Mesothelial cell of epicardium (in vitro differentiated cells): Measurements from ENCODE around the gene PSG7. TPM values are rescaled to one million over a fixed set of nuclear protein-coding genes. Genes with fewer than 3 reads are reported as not detected.
"Not testable (repeated sequence)": the region's sequence is repeated elsewhere in the genome, so short reads cannot be mapped to it uniquely, and the experiment has no call there.

Experiments
- DNase-seq, 2 experiments: peaks; one replicate each; pipeline ENCODE4 v3.0.0; 2021; ENCODE audit warnings: low spot score in 2 of 2; ENCODE audit not compliant: unreplicated experiment in 2 of 2
- H3K27ac Mint-ChIP-seq: 2 replicates; pipeline ENCODE4 v1.8.0; 2021; ENCODE audit warnings: mixed read lengths
- H3K27me3 Mint-ChIP-seq: 2 replicates; pipeline ENCODE4 v1.8.0; 2021; ENCODE audit warnings: low read depth, mixed read lengths
- H3K36me3 Mint-ChIP-seq: 2 replicates; pipeline ENCODE4 v1.8.0; 2021; ENCODE audit warnings: mixed read lengths
- H3K4me1 Mint-ChIP-seq: 2 replicates; pipeline ENCODE4 v1.8.0; 2021; ENCODE audit warnings: mixed read lengths
- H3K4me3 Mint-ChIP-seq: 2 replicates; pipeline ENCODE4 v1.8.0; 2021; ENCODE audit warnings: mild to moderate bottlenecking, moderate library complexity, mixed read lengths
- H3K9me3 Mint-ChIP-seq: 2 replicates; pipeline ENCODE4 v1.8.0; 2021; ENCODE audit warnings: mixed read lengths
- CTCF ChIP-seq: fragments of 200-600 bp; sonication (generic); IDR thresholded peaks from one replicate; pipeline ENCODE4 v1.5.0; 2021; ENCODE audit warnings: antibody characterized with exemption; ENCODE audit not compliant: unreplicated experiment
- total RNA-seq: library from RNA; stranded (reverse); gene quantifications from 3 replicates; pipeline ENCODE4 v1.2.1, GENCODE V29; 2021

PSG7 gene
- total RNA-seq, result not detected in 3 replicates

- H3K36me3 Mint-ChIP-seq, H3K27ac Mint-ChIP-seq, DNase-seq, H3K4me1 Mint-ChIP-seq, H3K4me3 Mint-ChIP-seq, H3K27me3 Mint-ChIP-seq: not testable (repeated sequence)
- peaks cover 67% of the 10 kb centered on the region for H3K9me3 Mint-ChIP-seq
These were observed at the start of gene PSG7 for GRCh38 chr19:42937107-42937506. Gene PSG7, minus strand, starts transcription at chr19:42937207. Its CDS starts 131 bp downstream, at chr19:42937076.

- H3K9me3 Mint-ChIP-seq, result peaks cover 60% of the 10 kb centered on the region
- H3K36me3 Mint-ChIP-seq, result no peaks in the 10 kb centered on the region
- no peak overlapping the region for H3K27ac Mint-ChIP-seq
- DNase-seq, result no peak
- no peak overlapping the region for H3K4me3 Mint-ChIP-seq
- H3K4me1 Mint-ChIP-seq, result no peaks in the 10 kb centered on the region
- no peaks in the 10 kb centered on the region for H3K27me3 Mint-ChIP-seq
- TF ChIP-seq CTCF, result no peak
These were observed 48.6 kb upstream of the PSG7 start for GRCh38 chr19:42985588-42985987.

GRCh38 chr19:42982111-42982510 lies 45.1 kb upstream of the PSG7 start:
- not testable (repeated sequence) for H3K36me3 Mint-ChIP-seq, H3K4me3 Mint-ChIP-seq, H3K4me1 Mint-ChIP-seq, H3K27ac Mint-ChIP-seq, DNase-seq, H3K27me3 Mint-ChIP-seq
- peaks cover 55% of the 10 kb centered on the region for H3K9me3 Mint-ChIP-seq

GRCh38 chr19:42971451-42971850 lies 34.4 kb upstream of the PSG7 start:
- not testable (repeated sequence) for H3K4me1 Mint-ChIP-seq, H3K4me3 Mint-ChIP-seq, H3K36me3 Mint-ChIP-seq, H3K27me3 Mint-ChIP-seq, DNase-seq, H3K27ac Mint-ChIP-seq
- peaks cover 66% of the 10 kb centered on the region for H3K9me3 Mint-ChIP-seq

- H3K4me1 Mint-ChIP-seq, result no peaks in the 10 kb centered on the region
- H3K4me3 Mint-ChIP-seq, result no peak overlapping the region
- H3K27me3 Mint-ChIP-seq, result no peaks in the 10 kb centered on the region
- no peak for TF ChIP-seq CTCF
- no peak overlapping the region for H3K27ac Mint-ChIP-seq
- peaks cover 72% of the 10 kb centered on the region for H3K9me3 Mint-ChIP-seq
- no peak for DNase-seq
- H3K36me3 Mint-ChIP-seq, result no peaks in the 10 kb centered on the region
These were observed 28.2 kb upstream of the PSG7 start for GRCh38 chr19:42965176-42965575.

- Mint-ChIP-seq H3K27me3 (no peaks in the 10 kb centered on the region), H3K27ac (no peak overlapping the region), H3K9me3 (peaks cover 76% of the 10 kb centered on the region), H3K4me3 (no peak overlapping the region), H3K36me3 (no peaks in the 10 kb centered on the region), H3K4me1 (no peaks in the 10 kb centered on the region)
- no peak for TF ChIP-seq CTCF
- DNase-seq, result no peak
These were observed 24.1 kb upstream of the PSG7 start for GRCh38 chr19:42961119-42961518.

- peaks cover 48% of the 10 kb centered on the region for H3K9me3 Mint-ChIP-seq
- H3K27me3 Mint-ChIP-seq, H3K27ac Mint-ChIP-seq, H3K4me1 Mint-ChIP-seq, H3K4me3 Mint-ChIP-seq, H3K36me3 Mint-ChIP-seq, DNase-seq: not testable (repeated sequence)
These were observed 15.1 kb upstream of the PSG7 start for GRCh38 chr19:42952126-42952525.

- not testable (repeated sequence) for H3K4me3 Mint-ChIP-seq, H3K27me3 Mint-ChIP-seq
- H3K9me3 Mint-ChIP-seq, result peaks cover 52% of the 10 kb centered on the region
These were observed 14.5 kb upstream of the PSG7 start for GRCh38 chr19:42951476-42951875.

More at GRCh38 chr19:42951476-42951875, 14.5 kb upstream of the PSG7 start:
- H3K27ac Mint-ChIP-seq, H3K4me1 Mint-ChIP-seq, DNase-seq, H3K36me3 Mint-ChIP-seq: not testable (repeated sequence)
